ENCODE measurements around the gene CKM. TPM values are rescaled to one million over a fixed set of nuclear protein-coding genes. Genes with fewer than 3 reads are reported as not detected.

Gene CKM
- total RNA-seq, 1 experiment from 2014 or later = not detected

DNA sequence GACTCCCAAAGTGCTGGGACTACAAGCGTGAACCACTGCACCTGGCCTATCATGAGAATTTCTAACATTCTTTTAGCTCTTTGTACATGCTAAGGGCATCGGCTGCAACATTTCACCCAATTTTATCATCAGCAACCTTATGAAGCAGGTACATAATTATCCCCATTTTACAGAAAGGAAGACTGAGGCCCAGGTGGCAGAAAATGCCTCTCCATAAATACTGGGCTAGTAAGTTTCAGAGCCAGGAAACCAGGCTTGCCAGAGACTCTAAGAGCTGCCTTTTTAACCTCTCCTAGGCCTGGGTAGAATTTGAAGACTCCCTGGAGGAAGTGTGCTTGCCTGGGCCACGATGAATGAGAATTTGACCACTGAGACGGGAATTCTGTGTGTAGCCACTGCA, 45.5 kb upstream of the CKM start:
- Histone ChIP-seq H3K4me1 (no peaks in the 10 kb centered on the region), H3K9me3 (no peaks in the 10 kb centered on the region), H3K27me3 (replicated peaks; ENCODE audit: control insufficient read depth, insufficient read depth, low read length) (no peaks in the 10 kb centered on the region), H3K4me3 (ENCODE audit: low read depth, low read length) (no peak overlapping the region), H3K36me3 (ENCODE audit: control insufficient read depth, insufficient read depth, low read length) (no peaks in the 10 kb centered on the region)
- Mint-ChIP-seq H3K36me3 (ENCODE audit: insufficient read depth, unreplicated experiment) (peaks cover 37% of the 10 kb centered on the region), H3K27me3 (ENCODE audit: insufficient read depth, unreplicated experiment) (no peaks in the 10 kb centered on the region), H3K4me3 (ENCODE audit: unreplicated experiment) (no peak overlapping the region), H3K4me1 (ENCODE audit: low read depth, unreplicated experiment) (peaks cover 7% of the 10 kb centered on the region), H3K27ac (ENCODE audit: unreplicated experiment) (no peak overlapping the region), H3K9me3 (ENCODE audit: unreplicated experiment) (no peaks in the 10 kb centered on the region)
- no TSS peak for BruUV-seq (replicated peaks)
- POLR2A ChIA-PET = no interaction called here
- CTCF ChIA-PET = interaction anchor here (1.4 kb wide), 1 partner anchor 36 kb away, joined by 3 read pairs; no protein-coding TSS in a partner anchor
- DNase-seq = no peak
- TF ChIP-seq, protein P1, sequence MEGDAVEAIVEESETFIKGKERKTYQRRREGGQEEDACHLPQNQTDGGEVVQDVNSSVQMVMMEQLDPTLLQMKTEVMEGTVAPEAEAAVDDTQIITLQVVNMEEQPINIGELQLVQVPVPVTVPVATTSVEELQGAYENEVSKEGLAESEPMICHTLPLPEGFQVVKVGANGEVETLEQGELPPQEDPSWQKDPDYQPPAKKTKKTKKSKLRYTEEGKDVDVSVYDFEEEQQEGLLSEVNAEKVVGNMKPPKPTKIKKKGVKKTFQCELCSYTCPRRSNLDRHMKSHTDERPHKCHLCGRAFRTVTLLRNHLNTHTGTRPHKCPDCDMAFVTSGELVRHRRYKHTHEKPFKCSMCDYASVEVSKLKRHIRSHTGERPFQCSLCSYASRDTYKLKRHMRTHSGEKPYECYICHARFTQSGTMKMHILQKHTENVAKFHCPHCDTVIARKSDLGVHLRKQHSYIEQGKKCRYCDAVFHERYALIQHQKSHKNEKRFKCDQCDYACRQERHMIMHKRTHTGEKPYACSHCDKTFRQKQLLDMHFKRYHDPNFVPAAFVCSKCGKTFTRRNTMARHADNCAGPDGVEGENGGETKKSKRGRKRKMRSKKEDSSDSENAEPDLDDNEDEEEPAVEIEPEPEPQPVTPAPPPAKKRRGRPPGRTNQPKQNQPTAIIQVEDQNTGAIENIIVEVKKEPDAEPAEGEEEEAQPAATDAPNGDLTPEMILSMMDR (IDR thresholded peaks at IDR 0.05; ENCODE audit: insufficient read depth in 1 of 2, low read depth in 1 of 2, low read length in 1 of 2, severe bottlenecking in 1 of 2, unreplicated experiment in 1 of 2) = no peak
- intact Hi-C loops (cut with micrococcal nuclease; ENCODE audit: unreplicated experiment) = no loop called here

GRCh38 chr19:45364696-45365095, 42.0 kb upstream of the CKM start:
- H3K36me3 ChIP-seq (ENCODE audit: control insufficient read depth, insufficient read depth, low read length) = no peaks in the 10 kb centered on the region; the same call in none of the 2 replicates
- H3K4me1 ChIP-seq = no peaks in the 10 kb centered on the region
- H3K4me1 Mint-ChIP-seq (ENCODE audit: low read depth, unreplicated experiment) = no peaks in the 10 kb centered on the region
- POLR2A ChIA-PET = no interaction called here
- no TSS peak for BruUV-seq (replicated peaks)
- H3K27me3 Mint-ChIP-seq (ENCODE audit: insufficient read depth, unreplicated experiment) = no peaks in the 10 kb centered on the region
- peaks cover 44% of the 10 kb centered on the region for H3K36me3 Mint-ChIP-seq (ENCODE audit: insufficient read depth, unreplicated experiment)
- intact Hi-C loops (cut with micrococcal nuclease; ENCODE audit: unreplicated experiment) = no loop called here
- no peak overlapping the region for H3K27ac Mint-ChIP-seq (ENCODE audit: unreplicated experiment)
- TF ChIP-seq, protein P1 (IDR thresholded peaks at IDR 0.05; ENCODE audit: insufficient read depth in 1 of 2, low read depth in 1 of 2, low read length in 1 of 2, severe bottlenecking in 1 of 2, unreplicated experiment in 1 of 2) = no peak
- no peak for DNase-seq
- no peaks in the 10 kb centered on the region for H3K9me3 Mint-ChIP-seq (ENCODE audit: unreplicated experiment)
- H3K27me3 ChIP-seq (replicated peaks; ENCODE audit: control insufficient read depth, insufficient read depth, low read length) = no peaks in the 10 kb centered on the region
- CTCF ChIA-PET = no interaction called here
- no peaks in the 10 kb centered on the region for H3K9me3 ChIP-seq
- no peak overlapping the region for H3K4me3 Mint-ChIP-seq (ENCODE audit: unreplicated experiment)
- H3K4me3 ChIP-seq (ENCODE audit: low read depth, low read length) = no peak overlapping the region

DNA sequence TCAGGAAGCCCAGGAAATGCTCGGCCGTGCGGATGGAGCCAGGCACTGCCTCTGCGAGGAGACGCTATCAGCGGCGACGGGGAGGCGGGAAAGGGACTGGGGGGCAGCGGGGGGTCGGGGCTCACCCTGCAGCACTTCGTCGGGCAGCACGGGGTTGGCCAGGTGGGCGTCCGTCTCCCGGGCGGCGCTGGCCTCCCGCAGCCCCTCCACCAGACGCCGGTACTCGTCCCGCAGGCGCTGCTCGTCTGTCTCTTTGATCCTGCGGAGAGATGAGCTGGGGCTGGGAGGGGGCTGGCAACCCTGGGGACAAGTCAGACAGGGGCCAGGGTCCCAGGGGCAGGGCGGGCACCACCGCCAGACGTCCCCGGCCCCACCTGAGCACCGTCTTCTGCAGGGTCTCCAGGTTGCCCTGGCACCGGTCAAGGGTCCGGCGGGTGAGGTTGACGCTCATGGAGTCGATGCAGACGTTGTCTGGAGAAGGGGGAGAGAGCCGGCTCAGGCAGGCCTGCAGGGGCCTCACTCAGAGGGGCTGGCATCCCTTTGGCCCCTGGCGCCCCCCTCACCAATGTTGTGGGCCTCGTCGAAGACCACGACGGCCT, 41.3 kb upstream of the CKM start:
- intact Hi-C loops (cut with micrococcal nuclease; ENCODE audit: unreplicated experiment) = no loop called here
- no peaks in the 10 kb centered on the region for H3K9me3 ChIP-seq
- no peak for DNase-seq
- BruUV-seq (replicated peaks) = no TSS peak
- POLR2A ChIA-PET = no interaction called here
- no peaks in the 10 kb centered on the region for H3K4me1 Mint-ChIP-seq (ENCODE audit: low read depth, unreplicated experiment)
- no peaks in the 10 kb centered on the region for H3K4me1 ChIP-seq
- no peaks in the 10 kb centered on the region for H3K27me3 ChIP-seq (replicated peaks; ENCODE audit: control insufficient read depth, insufficient read depth, low read length)
- H3K4me3 Mint-ChIP-seq (ENCODE audit: unreplicated experiment) = no peak overlapping the region
- CTCF ChIA-PET = no interaction called here
- H3K9me3 Mint-ChIP-seq (ENCODE audit: unreplicated experiment) = no peaks in the 10 kb centered on the region
- H3K36me3 Mint-ChIP-seq (ENCODE audit: insufficient read depth, unreplicated experiment) = peaks cover 48% of the 10 kb centered on the region
- no peaks in the 10 kb centered on the region; the same call in none of the 2 replicates for H3K36me3 ChIP-seq (ENCODE audit: control insufficient read depth, insufficient read depth, low read length)
- TF ChIP-seq, protein P1 (IDR thresholded peaks at IDR 0.05; ENCODE audit: insufficient read depth in 1 of 2, low read depth in 1 of 2, low read length in 1 of 2, severe bottlenecking in 1 of 2, unreplicated experiment in 1 of 2) = no peak
- no peaks in the 10 kb centered on the region for H3K27me3 Mint-ChIP-seq (ENCODE audit: insufficient read depth, unreplicated experiment)
- H3K4me3 ChIP-seq (ENCODE audit: low read depth, low read length) = no peak overlapping the region
- H3K27ac Mint-ChIP-seq (ENCODE audit: unreplicated experiment) = no peak overlapping the region
